Prostate gland (tissue), 2 donors: Measurements from ENCODE around the gene NUS1.

ENCODE experiments used
- POLR2A ChIP-seq: fragments of 450-650 bp; IDR thresholded peaks from one replicate; pipeline ENCODE4 v1.6.1; 2016; ENCODE audit warnings: antibody characterized with exemption, mild to moderate bottlenecking
- POLR2AphosphoS5 ChIP-seq: sonication (generic); formaldehyde crosslinking; IDR thresholded peaks from one replicate; pipeline ENCODE4 v1.6.1; 2017; ENCODE audit warnings: antibody characterized with exemption
- TF ChIP-seq, protein P1 (sequence below), 4 experiments: fragments of 200-600 bp in 2 of 4; fragments of 450-650 bp in 2 of 4; sonication (generic) in 2 of 4; IDR thresholded peaks; 1 replicate in 3 of 4; 2 replicates in 1 of 4; pipeline ENCODE4 v1.5.1; 2016 to 2019; ENCODE audit warnings: antibody characterized with exemption in 4 of 4, mild to moderate bottlenecking in 2 of 4, moderate library complexity in 2 of 4

DNA sequence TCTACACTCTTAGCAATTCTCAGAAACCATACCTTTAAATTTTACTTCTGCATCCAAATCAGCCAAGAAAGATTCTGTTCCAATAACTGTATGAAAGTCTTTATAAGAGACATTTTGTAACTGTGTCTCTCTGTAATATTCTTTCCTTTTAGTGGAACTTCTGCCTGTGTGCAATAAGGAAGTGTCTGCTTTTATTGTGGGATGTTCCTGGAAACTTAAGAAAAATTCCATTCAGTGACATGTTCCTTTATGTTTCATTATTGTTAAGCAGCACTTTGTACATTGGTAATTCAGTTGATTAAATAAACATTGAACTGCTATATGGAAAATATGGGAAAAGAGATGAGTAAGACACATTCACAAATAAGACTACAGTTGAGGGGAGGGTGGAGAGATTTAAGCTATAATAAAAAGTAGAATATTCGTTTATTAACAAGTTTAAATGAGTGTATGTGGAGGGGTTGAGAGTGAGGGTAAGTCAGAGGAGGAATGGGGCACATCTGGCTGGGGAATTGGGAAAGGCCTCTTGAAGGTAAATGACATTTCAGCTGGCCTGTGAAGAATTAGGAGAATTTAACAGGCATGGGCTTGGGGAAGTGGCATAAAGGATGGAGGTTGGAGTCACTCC is 11.9 kb downstream of the NUS1 start:
- TF ChIP-seq POLR2A (no peak), POLR2AphosphoS5 (no peak)
- TF ChIP-seq, protein P1, sequence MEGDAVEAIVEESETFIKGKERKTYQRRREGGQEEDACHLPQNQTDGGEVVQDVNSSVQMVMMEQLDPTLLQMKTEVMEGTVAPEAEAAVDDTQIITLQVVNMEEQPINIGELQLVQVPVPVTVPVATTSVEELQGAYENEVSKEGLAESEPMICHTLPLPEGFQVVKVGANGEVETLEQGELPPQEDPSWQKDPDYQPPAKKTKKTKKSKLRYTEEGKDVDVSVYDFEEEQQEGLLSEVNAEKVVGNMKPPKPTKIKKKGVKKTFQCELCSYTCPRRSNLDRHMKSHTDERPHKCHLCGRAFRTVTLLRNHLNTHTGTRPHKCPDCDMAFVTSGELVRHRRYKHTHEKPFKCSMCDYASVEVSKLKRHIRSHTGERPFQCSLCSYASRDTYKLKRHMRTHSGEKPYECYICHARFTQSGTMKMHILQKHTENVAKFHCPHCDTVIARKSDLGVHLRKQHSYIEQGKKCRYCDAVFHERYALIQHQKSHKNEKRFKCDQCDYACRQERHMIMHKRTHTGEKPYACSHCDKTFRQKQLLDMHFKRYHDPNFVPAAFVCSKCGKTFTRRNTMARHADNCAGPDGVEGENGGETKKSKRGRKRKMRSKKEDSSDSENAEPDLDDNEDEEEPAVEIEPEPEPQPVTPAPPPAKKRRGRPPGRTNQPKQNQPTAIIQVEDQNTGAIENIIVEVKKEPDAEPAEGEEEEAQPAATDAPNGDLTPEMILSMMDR (IDR thresholded peaks at IDR 0.05), result no peak
